HG03064 (cell line): ENCODE results near the gene PRPF40B.

Experiments used
- ATAC-seq: cut with Tn5 transposase; IDR thresholded peaks from one replicate; pipeline ENCODE4 v1.9.1; 2021; ENCODE audit warnings: low read depth; ENCODE audit not compliant: unreplicated experiment

Gene PRPF40B

DNA sequence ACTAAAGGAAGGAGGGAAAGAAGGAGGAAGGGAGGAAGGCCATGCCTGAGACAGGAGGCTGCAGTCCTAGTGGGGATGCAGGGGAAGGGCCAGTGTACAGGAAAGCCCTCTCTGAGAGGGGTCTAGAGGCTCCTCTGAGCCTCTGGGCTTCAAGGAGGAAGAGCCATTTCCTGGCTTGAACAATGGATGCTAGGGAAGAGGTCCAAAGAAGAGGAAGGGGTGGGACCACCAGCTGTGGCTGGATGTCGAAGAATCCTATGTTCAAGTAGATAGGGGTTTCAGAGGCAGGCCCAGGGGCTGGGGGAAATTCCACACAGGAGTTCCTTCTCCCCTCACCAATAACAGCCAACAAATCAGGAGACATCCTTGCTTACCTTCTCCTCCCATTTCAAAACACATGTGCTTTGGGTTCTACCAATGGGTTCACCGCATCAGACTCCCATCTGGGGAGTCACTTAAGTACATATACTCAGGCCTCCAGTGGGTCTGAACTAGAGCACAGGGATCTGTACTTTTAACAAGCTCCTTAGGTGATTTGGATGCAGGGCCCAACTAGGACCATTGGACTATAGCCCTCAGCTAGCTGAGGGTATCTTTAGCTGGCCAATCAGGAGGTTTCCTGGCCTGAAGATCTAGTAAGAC lies 32.4 kb downstream of the PRPF40B start:
- ATAC-seq, result no peak

DNA sequence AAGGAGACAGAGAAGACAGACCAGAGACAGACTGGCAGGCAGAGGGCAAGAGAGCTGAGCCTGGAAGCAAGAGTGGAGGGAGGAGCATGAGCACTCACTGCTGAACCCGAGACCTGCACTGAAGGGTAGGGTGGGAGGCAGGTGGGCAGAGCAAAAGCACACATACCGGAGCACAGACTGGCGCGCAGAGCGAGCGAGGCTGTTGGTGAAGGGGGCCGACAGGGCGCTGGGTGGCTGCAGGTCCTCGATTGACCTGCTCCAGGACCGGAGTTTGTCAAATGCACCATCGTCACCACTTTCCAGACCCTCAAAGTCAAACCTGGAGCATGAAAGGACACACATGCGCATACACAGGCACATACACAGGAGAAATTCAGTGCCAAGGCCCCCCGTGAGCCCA lies 34.9 kb downstream of the PRPF40B start:
- ATAC-seq, result no peak

DNA sequence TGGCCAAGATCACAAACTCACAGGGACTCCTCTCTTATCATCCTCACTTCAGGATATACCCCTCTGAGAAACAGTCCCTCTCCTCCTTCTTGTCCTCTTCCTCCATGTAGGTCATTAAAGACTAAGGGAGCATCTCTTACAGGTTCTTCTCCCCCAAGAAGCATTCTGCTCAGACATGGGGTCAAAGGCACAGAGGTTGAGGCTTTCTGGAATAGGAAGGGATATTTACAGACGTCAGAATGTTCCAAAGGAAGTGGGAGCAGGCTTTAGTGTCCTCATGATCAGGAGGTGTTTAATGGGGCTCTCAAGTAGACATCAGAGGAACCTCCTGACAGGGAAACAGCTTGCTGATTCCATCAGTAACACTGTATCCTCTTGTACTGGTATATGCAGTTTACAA lies 36.4 kb downstream of the PRPF40B start:
- no peak for ATAC-seq

DNA sequence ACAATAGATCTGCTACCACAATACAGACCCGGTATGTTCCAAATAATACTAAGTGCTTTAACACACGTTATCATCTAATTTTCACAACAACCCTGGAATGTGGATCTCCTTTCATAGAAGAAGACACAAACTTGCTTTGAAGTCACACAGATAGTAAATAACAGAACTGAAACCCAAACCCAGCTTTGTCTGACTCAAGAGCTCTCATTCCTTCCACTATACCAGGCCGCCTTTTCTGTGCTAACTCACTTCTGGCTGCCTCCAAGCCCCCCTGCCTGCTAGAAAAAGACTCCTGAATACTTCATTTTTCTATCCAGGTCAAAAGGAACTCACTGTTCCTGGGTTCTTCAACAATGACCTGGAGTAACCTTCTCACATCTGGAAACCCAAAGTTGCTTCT lies 37.8 kb downstream of the PRPF40B start:
- no peak for ATAC-seq

DNA sequence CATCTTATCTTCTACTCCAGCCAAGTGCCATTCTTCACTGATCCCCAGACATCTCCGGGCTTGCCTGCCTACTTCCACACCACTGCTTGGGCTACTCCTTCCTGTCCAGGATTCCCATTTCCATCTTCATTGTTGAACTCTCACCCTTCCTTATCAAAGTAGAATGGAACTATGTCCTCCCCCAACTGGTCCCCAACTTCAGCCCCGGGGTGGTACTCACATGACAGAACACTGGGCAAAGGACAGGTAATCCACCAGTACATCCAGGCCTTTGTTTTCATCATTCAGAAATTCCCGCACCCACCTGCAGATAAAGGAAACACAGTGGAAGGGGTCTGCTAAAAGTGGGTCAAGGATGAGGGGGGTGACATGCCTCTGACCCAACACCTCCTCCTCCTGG lies 38.4 kb downstream of the PRPF40B start:
- ATAC-seq, result no peak

DNA sequence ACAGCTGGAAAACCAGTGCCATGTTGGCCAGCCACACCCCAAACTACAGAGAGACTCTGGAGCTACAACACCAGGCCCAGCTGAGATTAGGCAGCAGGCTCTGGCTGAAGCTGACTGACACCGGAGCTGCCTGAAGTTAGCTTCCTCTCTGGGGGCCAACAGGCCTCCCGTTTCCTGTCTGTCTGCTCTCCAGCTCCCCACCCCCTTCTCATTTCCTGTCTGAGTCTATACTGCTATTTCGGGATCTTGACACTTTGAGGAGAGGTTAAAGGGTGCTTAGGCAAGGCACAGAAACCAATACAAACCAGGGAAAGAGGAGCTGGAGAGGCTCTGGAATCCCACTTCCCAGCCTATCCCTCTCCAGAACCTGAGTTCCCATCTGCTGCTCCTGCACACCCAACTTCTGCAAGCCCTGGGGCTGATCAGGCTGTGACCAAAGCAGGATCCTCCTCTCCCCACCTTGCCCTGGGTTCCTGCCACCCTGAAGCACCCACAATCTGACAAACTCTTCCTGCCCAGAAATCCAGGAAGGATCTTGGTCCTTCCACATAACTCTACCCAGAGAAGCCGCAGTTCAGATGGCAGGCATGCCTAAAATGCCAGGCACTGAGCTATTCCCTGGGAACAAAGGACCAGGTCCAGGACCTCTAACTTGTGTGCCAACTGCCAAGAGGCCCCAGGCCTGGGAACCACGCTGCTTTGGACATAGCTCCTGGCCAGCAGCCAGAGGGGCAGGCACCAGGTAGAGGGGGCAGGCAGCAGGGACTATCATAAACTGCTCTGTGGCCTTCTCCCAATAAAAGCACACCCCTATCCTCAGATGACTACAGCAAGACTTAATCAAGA lies 39.9 kb downstream of the PRPF40B start:
- ATAC-seq, result peak; percentile 46

DNA sequence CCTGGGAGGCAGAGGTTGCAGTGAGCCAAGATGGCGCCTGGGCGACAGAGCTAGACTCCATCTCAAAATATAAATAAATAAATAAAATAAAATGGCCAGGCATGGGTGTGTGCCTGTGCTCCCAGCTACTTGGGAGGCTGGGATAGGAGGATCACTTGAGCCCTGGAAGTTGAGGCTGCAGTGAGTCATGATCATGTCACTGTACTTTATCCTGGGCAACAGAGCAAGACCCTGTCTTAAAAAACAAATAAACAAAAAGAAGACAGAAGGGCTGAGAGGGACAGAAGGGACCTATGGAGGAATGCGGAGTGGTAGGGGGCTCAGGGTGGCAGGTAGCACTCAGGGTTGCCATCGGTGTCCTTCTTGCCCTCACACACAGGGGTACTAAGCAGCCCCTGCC lies 40.8 kb downstream of the PRPF40B start:
- no peak for ATAC-seq

DNA sequence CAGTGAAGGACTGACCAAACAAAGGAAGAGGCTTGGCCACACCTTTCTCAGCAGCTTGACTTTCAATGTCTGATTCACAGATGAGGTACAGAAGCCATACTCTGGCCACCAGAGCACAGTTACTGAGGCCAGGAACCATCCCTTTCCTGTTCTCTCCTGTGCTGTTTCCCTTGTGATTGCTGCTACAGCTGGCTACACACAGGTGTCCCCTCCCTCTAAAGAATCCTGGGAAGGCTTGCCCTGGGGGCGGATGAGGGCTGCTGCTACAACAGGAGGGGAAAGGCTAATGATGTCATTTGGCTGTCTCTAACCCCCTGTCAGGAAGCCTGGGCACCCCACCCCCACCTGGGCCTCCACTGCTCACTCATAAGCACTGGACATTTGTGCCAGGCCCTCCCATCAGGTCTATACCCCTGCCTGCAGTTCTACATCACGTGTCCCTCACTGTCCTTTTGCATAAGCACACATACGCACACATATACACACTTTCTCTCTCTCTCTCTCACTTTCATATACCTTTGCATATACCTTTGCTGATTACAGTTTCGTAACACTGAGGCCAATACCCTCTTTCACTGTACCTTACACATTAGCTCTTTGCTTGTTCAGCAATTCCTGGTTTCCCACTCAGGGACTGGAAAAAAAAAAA lies 41.4 kb downstream of the PRPF40B start:
- peak; percentile 55 for ATAC-seq

DNA sequence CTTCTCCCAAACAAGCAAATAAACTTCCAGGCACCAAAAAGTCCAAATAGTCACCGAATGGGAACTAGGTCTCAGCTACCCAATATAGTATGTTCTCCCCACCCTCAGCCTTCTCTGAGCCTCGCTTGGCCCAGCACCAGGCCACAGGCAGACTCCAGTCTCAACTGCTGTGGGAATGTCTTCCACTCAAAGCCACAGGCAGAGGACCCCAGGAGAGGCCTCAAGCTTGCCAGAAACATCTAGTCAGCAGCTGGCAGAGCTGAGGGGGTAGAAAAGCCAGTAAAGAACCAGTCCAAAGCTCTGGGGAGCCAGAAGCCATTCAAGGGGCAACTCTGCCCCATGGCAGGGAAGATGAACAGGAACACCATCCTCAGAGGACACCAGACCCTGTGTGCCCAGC lies 42.0 kb downstream of the PRPF40B start:
- no peak for ATAC-seq

DNA sequence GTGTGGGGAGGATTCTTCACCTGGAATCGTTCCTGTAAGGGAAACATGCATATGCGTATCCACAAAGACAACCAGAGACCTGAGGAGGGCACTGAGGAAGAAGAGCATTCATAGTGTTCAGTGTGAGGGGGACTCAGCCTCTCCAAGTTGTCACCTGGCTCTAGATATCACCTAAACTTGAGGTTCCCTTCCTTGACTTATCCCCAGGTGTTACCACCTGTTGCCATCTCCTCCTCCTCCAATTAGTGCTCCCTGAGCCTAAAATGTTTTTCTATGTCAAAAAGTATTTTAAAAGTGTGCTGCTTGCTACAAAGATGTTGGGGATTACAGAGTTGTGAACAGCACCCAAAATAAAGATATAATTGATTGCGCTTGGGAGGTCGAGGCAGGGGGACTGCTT lies 42.8 kb downstream of the PRPF40B start:
- no peak for ATAC-seq

DNA sequence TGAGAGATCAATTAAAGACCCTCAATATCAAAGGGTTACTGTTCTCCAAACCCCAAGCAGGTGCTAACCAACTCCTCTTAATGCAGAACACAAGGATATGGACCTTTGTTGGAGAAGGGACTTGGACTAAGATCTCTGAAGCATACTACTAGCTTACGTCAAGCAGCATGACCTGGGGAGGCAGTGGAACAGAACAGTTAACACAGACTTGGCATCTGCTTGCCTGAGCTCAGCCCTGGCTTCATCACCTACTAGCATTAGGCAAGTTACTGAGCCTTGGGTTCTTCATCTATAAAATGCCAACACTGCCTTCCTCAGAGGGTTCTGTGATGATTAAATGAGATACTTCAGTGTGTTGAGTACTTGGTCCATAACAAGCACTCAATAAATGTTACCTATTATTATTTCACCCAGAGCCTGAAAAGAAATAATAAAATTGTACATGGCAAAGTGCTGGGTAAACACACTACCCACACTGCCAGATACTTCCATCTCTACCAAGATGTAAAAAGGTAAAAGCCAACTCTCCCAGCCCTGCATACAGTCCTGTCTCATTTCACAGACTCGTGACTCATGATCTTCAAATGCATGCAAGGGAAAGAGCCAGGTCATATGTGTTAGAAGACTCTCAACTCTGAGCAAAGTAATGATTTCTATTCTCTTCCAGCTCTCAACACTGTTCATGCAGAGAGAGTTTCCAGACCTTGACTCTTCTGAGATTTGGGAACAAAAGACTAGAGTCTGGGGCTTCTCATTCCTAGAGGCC lies 44.1 kb downstream of the PRPF40B start:
- ATAC-seq, result no peak

DNA sequence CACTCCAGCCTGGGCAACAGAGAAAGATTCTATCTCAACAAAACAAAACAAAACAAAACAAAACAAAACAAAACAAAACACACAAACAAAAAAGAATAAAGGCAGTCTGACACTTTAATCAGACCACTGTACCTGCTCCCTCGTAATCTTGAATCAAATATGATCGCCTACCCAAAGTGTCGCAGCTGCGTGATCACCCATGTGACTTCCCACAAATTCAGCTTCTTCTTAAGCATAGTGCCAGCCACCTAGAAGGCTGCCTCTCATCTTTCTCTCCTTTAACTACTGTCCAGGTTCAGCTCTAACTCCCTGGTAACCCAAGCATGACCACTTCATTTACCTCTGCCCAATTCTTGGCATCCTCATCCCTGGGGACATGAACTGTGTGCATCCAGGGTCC lies 46.4 kb downstream of the PRPF40B start:
- ATAC-seq, result no peak

DNA sequence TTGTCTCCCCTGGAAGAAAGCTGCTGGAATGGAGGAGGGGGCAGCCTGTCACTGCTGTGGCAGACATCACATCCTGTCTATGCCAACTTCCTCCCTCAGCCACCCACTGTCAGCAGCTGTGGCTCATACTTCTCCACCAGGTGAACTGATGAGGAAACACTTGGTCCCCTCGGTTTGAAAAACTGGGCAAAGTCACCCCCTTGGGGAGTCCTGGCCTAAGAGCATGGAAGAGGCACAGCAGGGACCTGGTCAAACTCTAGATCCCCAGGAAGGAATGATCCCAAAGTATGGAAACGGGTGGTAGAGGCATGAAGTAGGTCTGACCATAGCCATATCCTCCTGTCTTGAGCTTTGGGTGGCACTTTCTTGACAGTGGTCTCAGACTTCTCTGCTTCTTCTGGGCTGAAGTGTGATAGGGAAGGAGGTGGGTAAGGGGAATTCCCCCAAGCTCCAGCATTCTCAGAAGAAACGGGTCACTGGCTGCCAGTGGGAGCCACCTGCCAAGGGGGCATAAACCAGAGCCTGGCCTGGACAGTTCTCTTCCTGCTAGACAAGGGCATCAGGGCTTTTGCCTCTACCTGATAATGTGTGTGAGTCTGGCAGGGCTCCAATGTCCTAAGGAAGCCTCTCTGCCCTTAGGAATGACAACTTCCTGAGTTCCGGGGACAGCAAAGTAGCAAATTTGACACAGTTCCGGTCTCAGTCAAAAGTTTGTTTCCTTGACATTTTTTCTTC lies 47.8 kb downstream of the PRPF40B start:
- ATAC-seq, result no peak

DNA sequence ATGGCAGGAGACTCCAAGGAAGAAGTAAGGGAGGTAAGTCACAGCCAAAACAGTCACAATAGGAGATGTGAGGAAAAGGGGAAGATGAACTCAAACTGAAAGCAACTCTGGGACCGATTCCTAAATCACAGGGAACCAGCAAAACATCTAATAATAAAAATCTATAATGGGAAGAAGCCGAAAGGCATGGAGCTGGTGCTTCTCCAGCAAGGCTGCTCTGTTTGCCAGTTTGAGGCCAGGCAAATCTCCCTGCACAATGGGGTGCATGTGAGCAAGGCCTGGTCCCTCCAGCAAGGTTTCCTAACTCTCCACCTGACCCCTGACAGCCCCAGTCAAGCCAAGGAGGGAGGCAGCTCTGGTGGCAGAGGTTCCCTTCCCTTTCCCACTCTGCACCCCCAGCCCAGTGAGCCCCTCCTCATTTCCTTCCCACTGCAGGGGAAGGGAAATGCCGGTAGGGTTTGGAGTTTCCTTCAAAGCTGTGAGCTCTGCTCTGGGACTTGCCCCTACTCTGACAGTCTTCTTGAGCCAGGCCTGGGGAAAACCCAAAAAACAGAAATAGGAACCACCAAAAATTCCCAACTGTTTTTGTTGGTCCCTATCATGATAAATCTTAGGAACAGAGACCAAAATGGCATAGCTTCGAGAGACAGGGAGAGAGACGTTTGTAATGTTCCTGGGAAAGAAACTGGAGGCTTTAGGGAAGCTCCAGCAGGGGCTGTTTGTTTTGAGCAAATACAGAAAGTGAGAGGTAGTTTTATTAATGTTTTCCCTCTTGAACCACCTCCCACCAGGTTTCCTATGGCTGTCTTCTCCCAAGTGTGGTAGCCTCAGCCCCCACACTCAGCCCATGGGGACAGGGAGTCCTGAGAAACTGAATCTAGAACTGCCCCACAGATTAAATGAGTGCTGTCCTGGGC lies 49.2 kb downstream of the PRPF40B start:
- ATAC-seq, result no peak

DNA sequence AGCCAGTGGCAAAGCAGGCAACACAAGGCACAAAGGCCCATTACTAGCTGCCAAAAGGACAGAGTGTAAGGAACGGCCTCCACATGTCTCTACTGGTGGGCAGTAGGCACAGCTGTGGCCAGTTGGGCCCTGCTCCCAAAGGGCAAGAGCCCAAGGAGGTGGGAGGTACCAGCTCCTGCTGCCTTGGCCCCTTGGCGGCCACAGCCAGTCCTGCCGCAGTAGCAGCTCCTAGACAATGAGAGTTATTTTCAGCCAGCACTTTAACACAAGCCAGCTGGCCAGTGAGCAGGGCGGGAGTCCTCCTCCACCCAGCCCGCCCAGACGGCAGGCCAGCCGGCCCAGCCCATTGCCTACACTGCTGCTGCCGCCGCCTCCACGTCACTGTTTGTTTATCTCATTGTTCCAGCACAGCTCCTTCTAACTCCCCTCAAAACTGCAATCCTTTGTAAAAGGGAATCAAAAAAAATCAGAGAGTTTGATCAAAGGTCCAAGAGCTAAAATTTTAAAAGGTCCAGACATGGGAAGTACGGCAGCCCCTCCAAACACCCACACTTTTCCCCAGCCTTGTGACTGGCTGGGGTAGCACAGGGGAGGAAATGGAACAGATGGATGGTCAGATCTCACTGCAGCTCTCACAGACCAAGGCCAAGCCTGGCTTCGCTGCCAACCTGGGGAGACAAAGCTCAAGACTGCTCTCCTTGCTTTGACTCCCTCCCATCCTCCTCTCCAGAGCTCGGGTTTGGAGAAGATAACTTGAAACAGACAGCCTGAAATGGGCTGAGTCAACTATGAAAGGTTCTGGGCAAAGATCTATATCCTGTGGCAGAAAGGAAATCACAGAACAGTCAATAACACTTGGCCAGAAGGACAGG lies 50.3 kb downstream of the PRPF40B start:
- no peak for ATAC-seq

DNA sequence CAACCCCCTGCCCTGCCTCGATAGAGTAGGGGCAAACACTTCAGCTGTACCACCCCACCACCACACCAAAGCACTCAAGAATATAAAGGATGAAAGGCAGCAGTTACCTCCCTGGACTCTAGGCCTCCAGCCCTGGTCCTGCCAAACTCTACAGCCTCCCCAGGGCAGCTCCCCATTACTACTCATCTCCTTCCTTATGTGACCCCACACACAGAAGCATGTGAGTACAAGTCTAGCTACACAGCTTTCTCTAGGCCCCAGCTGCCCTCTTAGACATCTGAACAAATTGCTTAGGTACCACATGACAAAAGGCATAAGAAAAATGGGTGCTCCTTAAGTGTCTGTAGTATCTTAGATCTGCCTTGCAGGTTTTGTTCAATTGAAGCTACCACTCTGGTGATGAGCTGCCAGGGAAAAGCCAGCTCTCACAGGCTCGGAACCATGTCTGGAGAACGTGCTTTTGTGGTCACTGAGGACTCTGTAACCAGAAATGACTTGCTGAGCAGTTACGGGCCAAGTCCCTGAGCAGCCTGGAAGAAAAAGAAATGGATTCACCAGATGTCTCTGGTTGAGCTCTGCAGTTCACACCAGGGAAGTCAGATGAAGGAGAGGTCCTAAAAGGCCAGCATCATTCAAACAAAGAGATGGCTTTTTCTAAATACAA lies 51.1 kb downstream of the PRPF40B start:
- no peak for ATAC-seq

DNA sequence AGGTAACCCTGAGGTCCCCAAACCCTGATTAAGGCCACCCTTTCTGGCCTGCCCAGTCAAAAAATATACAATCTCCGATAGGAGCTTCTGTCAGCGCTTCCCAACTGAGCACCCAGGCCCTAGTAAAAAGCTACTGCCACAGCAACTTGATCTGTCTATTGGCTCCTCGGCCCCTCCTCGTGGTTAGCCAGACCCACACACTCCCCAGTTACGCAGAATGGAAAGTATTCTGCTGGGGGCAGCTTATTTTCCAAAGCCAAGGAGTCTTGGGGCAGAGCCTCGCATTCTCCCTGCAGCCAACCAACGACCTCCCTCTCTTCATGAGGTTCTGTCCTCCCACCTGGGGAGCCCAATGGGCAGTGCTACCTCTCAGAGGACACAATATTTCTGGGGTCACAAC lies 51.8 kb downstream of the PRPF40B start:
- ATAC-seq, result no peak

DNA sequence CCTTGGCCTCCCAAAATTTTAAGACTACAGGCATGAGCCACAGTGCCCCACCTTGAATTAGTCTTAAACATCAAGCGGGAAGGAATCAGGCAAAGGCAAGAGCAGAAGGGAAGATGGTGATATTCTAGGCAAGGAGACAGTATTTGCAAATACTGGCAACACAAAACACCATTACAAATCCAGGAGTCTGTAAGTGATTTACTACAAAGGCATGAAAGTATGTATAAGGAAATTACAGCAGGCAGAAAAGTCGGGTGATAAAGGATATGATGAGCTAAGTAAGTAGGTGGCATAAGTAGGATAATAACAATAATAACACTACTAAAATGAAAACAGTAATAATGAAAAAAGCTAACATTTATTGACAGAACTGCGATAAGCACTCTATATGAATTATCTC lies 55.4 kb downstream of the PRPF40B start:
- ATAC-seq, result no peak
